Calu3 (cell line): ENCODE measurements around the gene TOB1. TPM values are rescaled to one million over a fixed set of nuclear protein-coding genes. Genes with fewer than 3 reads are reported as not detected.

Experiments
- BruUV-seq: library from RNA; stranded (reverse); fragments of 400-500 nt; replicated peaks from 2 replicates; lab custom pipeline; 2021; lab: Mats Ljungman, UMichigan
- CTCF ChIA-PET: fragments of 300-600 bp; sonication (Branson Sonifier 250); formaldehyde crosslinking; loops from one replicate; lab custom pipeline; 2022; ENCODE audit warnings: antibody characterized with exemption; lab: Charles Lee
- DNase-seq: peaks from one replicate; pipeline ENCODE4 v3.0.0; 2022
- H3K27ac Mint-ChIP-seq: one replicate; pipeline ENCODE4 v1.8.0; 2022; ENCODE audit warnings: mixed read lengths; ENCODE audit not compliant: unreplicated experiment
- H3K27me3 Mint-ChIP-seq: one replicate; pipeline ENCODE4 v1.8.0; 2022; ENCODE audit warnings: mixed read lengths; ENCODE audit not compliant: unreplicated experiment
- H3K36me3 Mint-ChIP-seq: one replicate; pipeline ENCODE4 v1.8.0; 2022; ENCODE audit warnings: mild to moderate bottlenecking, moderate library complexity, mixed read lengths; ENCODE audit not compliant: insufficient read depth, unreplicated experiment
- H3K4me1 Mint-ChIP-seq: one replicate; pipeline ENCODE4 v1.8.0; 2022; ENCODE audit warnings: mild to moderate bottlenecking, low read depth, mixed read lengths; ENCODE audit not compliant: unreplicated experiment
- H3K4me3 Mint-ChIP-seq: one replicate; pipeline ENCODE4 v1.8.0; 2022; ENCODE audit warnings: mild to moderate bottlenecking, low read depth, moderate library complexity, mixed read lengths; ENCODE audit not compliant: unreplicated experiment
- H3K9me3 Mint-ChIP-seq: one replicate; pipeline ENCODE4 v1.8.0; 2022; ENCODE audit warnings: low read depth, mixed read lengths; ENCODE audit not compliant: unreplicated experiment
- CTCF ChIP-seq: fragments of 200-600 bp; IDR thresholded peaks from one replicate; pipeline ENCODE4 v1.8.0; 2022; ENCODE audit warnings: antibody characterized with exemption; ENCODE audit not compliant: unreplicated experiment
- intact Hi-C: fragments of 100-400 bp; cut with micrococcal nuclease; formaldehyde crosslinking; loops from one replicate; pipeline ENCODE4 v1.10.0; 2022; ENCODE audit not compliant: unreplicated experiment
- total RNA-seq: library from RNA; stranded (reverse); gene quantifications from 2 replicates; pipeline ENCODE4 v1.2.3, GENCODE V29; 2022

TOB1 gene
- total RNA-seq, 1 experiment from 2014 or later = 177 TPM

- Mint-ChIP-seq H3K4me1 (peaks cover 22% of the 10 kb centered on the region), H3K36me3 (peaks cover 34% of the 10 kb centered on the region), H3K27ac (no peak overlapping the region), H3K27me3 (no peaks in the 10 kb centered on the region), H3K9me3 (no peaks in the 10 kb centered on the region), H3K4me3 (no peak overlapping the region)
- TF ChIP-seq CTCF = no peak
- DNase-seq = no peak
- CTCF ChIA-PET = no interaction called here
- no TSS peak for BruUV-seq
- intact Hi-C loops = no loop called here
These were observed 7.5 kb downstream of the TOB1 start for GRCh38 chr17:50858486-50859225.

- intact Hi-C loops = no loop called here
- Mint-ChIP-seq H3K4me1 (peaks cover 22% of the 10 kb centered on the region), H3K27ac (no peak overlapping the region), H3K9me3 (no peaks in the 10 kb centered on the region), H3K27me3 (no peaks in the 10 kb centered on the region), H3K36me3 (peaks cover 14% of the 10 kb centered on the region), H3K4me3 (no peak overlapping the region)
- CTCF ChIA-PET = interaction anchor here (1.3 to 1.8 kb wide), 2 partner anchors 36 to 99 kb away, joined by 5 read pairs; no protein-coding TSS in a partner anchor
- no TSS peak for BruUV-seq
- no peak for TF ChIP-seq CTCF
- DNase-seq = no peak
These were observed 9.7 kb downstream of the TOB1 start for GRCh38 chr17:50856431-50856830.

GRCh38 chr17:50855708-50856330 lies 10.3 kb downstream of the TOB1 start:
- Mint-ChIP-seq H3K4me1 (peaks cover 19% of the 10 kb centered on the region), H3K9me3 (no peaks in the 10 kb centered on the region), H3K27ac (no peak overlapping the region), H3K27me3 (no peaks in the 10 kb centered on the region), H3K4me3 (no peak overlapping the region), H3K36me3 (peaks cover 8% of the 10 kb centered on the region)
- no peak for TF ChIP-seq CTCF
- BruUV-seq = no TSS peak
- CTCF ChIA-PET = interaction anchor here (0.6 to 1.8 kb wide), 4 partner anchors 36 to 895 kb away, joined by 4 to 5 read pairs (median 5); no protein-coding TSS in a partner anchor
- DNase-seq = no peak
- intact Hi-C loops = no loop called here

GRCh38 chr17:50853781-50854180 lies 12.4 kb downstream of the TOB1 start:
- H3K4me3 Mint-ChIP-seq = no peak overlapping the region
- H3K27me3 Mint-ChIP-seq = no peaks in the 10 kb centered on the region
- DNase-seq = no peak
- intact Hi-C loops = loop anchor here (1.0 kb wide), 1 partner anchor 9 kb away; no protein-coding TSS in a partner anchor
- CTCF ChIA-PET = interaction anchor here (0.8 to 3.4 kb wide), 8 partner anchors 10 to 101 kb away, joined by 3 to 57 read pairs (median 14); partner anchors contain the start of gene TOB1
- no TSS peak for BruUV-seq
- no peaks in the 10 kb centered on the region for H3K9me3 Mint-ChIP-seq
- peaks cover 19% of the 10 kb centered on the region for H3K4me1 Mint-ChIP-seq
- H3K36me3 Mint-ChIP-seq = no peaks in the 10 kb centered on the region
- H3K27ac Mint-ChIP-seq = no peak overlapping the region
- no peak for TF ChIP-seq CTCF
